ENCODE data around the gene REL. TPM values are rescaled to one million over a fixed set of nuclear protein-coding genes. Genes with fewer than 3 reads are reported as not detected.

REL gene
- total and polyA plus RNA-seq, 2 of the 4 experiments (the other 2 are of a cell fraction): 1.3 to 4.3 TPM

GRCh38 chr2:60965499-60965785 is 84.1 kb downstream of the REL start:
- Histone ChIP-seq H2BK120ac (ENCODE audit: low read depth, low read length) (no peak overlapping the region), H2AK9ac (replicated peaks; ENCODE audit: low read depth, low read length, poor library complexity) (no peak overlapping the region), H3K36me3 (ENCODE audit: control insufficient read depth, insufficient read depth, low read length) (no peaks in the 10 kb centered on the region), H2BK20ac (ENCODE audit: low read depth, low read length) (no peak overlapping the region), H3K4me3 (ENCODE audit: insufficient read depth, low read depth, low read length) (no peak overlapping the region), H4K5ac (ENCODE audit: low read depth, low read length) (no peak overlapping the region), H3K4me1 (ENCODE audit: control insufficient read depth, insufficient read depth, low read length) (peaks cover 1% of the 10 kb centered on the region; the same call in 1 of the 2 replicates), H3K9me1 (ENCODE audit: insufficient read depth, low read length) (no peaks in the 10 kb centered on the region), H4K91ac (ENCODE audit: insufficient read depth, low read depth, low read length) (no peak overlapping the region), H2BK15ac (ENCODE audit: low read depth, low read length) (no peak overlapping the region), H3K4ac (ENCODE audit: low read depth, low read length) (no peak overlapping the region), H3K18ac (ENCODE audit: low read depth, low read length) (no peak overlapping the region), H3K27ac (ENCODE audit: insufficient read depth, low read length) (no peak overlapping the region), H4K8ac (ENCODE audit: low read depth in 2 of 2, low read length in 2 of 2) (no peak overlapping the region), H3K9me3 (ENCODE audit: control insufficient read depth, insufficient read depth, low read length) (no peaks in the 10 kb centered on the region), H3K9ac (ENCODE audit: low read depth, low read length) (no peak overlapping the region), H2AK5ac (ENCODE audit: low read depth, low read length) (no peak overlapping the region), H3K23ac (ENCODE audit: low read depth, low read length) (no peak overlapping the region), H2BK5ac (ENCODE audit: low read depth, low read length, poor library complexity, severe bottlenecking) (no peak overlapping the region), H4K20me1 (ENCODE audit: insufficient read depth, low read length) (no peaks in the 10 kb centered on the region), H3K27me3 (ENCODE audit: control insufficient read depth, insufficient read depth, low read length) (no peaks in the 10 kb centered on the region), H2AFZ (replicated peaks; ENCODE audit: low read length, poor library complexity) (no peak overlapping the region), H3K79me1 (ENCODE audit: low read depth in 1 of 2, low read length in 2 of 2) (no peaks in the 10 kb centered on the region), H3K4me2 (ENCODE audit: low read depth, low read length) (no peak overlapping the region), H3K14ac (replicated peaks; ENCODE audit: low read depth, low read length) (no peak overlapping the region), H3K56ac (ENCODE audit: extremely low read depth, insufficient read depth, low read length) (no peak overlapping the region)
- DNase-seq (no peak), ATAC-seq (ENCODE audit: low read depth) (no peak)
- in situ Hi-C loops (cut with MboI; ENCODE audit: low sequenced_read_pairs): no loop called here
- CTCF ChIA-PET: no interaction called here
- POLR2A ChIA-PET (ENCODE audit: unreplicated experiment): no interaction called here
- no peak for TF ChIP-seq POLR2A (IDR thresholded peaks at IDR 0.05; ENCODE audit: low read depth, low read length)
- no peak for TF ChIP-seq CHD1 (IDR thresholded peaks at IDR 0.05; ENCODE audit: low read depth, low read length)
- no peak for TF ChIP-seq USF2 (IDR thresholded peaks at IDR 0.05; ENCODE audit: low read depth, low read length)
- no peak for TF ChIP-seq MXI1 (IDR thresholded peaks at IDR 0.05; ENCODE audit: borderline replicate concordance, low read depth, low read length)
- no peak for TF ChIP-seq RAD21 (IDR thresholded peaks at IDR 0.05; ENCODE audit: low read length)
- TF ChIP-seq SMC3 (IDR thresholded peaks at IDR 0.05; ENCODE audit: low read depth, low read length): no peak
- TF ChIP-seq RFX5 (IDR thresholded peaks at IDR 0.05; ENCODE audit: low read depth, low read length): no peak
- TF ChIP-seq CTCF (conservative IDR thresholded peaks at IDR 0.05; ENCODE audit: low read depth, low read length): no peak
- TF ChIP-seq MAFK (IDR thresholded peaks at IDR 0.05; ENCODE audit: low read depth, low read length): no peak
- TF ChIP-seq FOS (IDR thresholded peaks at IDR 0.05; ENCODE audit: low read depth, low read length): no peak
- TF ChIP-seq RCOR1 (IDR thresholded peaks at IDR 0.05; ENCODE audit: insufficient replicate concordance, low read length): no peak
- no peak for TF ChIP-seq NFE2L2 (IDR thresholded peaks at IDR 0.05; ENCODE audit: low read depth, low read length)
- dilution Hi-C loops (cut with HindIII; ENCODE audit: low sequenced_read_pairs, unreplicated experiment): no loop called here
- intact Hi-C loops (cut with micrococcal nuclease): no loop called here
- BruUV-seq (replicated peaks): no TSS peak

All from IMR-90 (cell line).